ENCODE measurements around the gene KIAA1671. TPM values are rescaled to one million over a fixed set of nuclear protein-coding genes. Genes with fewer than 3 reads are reported as not detected.
"Not testable (repeated sequence)": the region's sequence is repeated elsewhere in the genome, so short reads cannot be mapped to it uniquely, and the experiment has no call there.

KIAA1671 gene
- total RNA-seq, 1 donor, result 0.54 TPM

DNA sequence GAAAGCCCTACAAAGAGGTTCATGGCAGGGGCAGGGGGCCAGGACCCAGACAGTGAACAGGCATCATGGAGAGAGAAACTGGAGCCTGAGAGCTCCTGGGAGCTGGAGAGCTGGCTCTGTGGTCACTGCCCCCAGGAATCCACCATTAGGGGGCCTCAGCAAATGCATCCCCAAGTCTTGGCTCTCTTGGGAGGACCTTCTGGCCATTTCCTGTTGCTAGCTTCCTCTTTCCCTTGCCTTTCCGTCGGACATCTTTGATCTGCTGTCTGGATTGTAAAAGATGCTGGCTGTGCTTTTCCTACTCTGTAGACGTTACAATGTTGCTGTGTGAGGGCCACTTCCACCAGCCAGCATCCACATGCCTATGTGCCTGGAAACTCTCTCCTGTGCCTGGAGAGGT lies 259.8 kb downstream of the KIAA1671 start:
- no peak for DNase-seq (ENCODE audit: low read depth in 2 of 3, low spot score in 2 of 3)

DNA sequence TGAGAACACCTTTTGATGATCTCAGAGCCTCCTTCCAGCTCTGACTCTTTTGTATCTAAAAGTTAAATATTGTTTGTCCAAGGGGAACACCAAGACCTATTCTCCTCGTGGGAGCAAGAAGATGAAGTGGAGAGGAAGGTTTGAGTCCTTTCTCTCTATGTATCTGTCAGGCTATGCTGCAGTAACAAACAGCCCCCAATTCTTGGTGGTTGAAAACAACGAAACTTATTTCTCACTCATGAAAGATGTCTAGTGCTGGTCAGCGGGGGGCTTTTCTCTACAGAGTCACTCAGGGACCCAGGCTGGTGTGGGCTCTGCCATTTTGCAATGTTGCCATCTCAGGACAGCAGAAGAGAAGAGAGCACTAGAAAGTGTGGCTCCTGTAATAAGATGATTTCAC lies 260.7 kb downstream of the KIAA1671 start:
- DNase-seq (ENCODE audit: low read depth in 2 of 3, low spot score in 2 of 3), result no peak

DNA sequence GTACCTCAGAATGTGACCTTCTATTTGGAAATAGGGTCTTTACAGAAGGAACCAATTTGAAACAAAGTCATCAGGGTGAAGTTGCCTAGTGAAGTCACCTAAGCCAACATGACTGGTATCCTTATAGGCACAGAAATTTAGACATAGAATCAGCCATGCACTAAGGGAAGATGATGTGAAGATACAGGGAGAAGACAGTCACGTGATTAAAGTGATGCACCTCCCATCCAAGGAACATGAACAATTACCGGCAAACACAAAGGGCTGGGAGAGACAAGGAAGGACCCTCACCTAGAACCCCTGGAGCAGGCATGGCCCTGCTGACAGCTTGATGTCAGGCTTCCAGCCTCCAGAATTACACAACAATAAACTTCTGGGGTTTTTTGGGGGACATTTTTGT lies 263.7 kb downstream of the KIAA1671 start:
- DNase-seq (ENCODE audit: low read depth in 2 of 3, low spot score in 2 of 3), result no peak

GRCh38 chr22:25219211-25219689 lies 266.7 kb downstream of the KIAA1671 start, which contains the start of gene CRYBB2:
CRYBB2 (plus strand) TSS chr22:25219639; CDS start chr22:25221430, 1,791 bp downstream.
- no peak for DNase-seq (ENCODE audit: low read depth in 2 of 3, low spot score in 2 of 3)

GRCh38 chr22:25219948-25220442 lies 267.5 kb downstream of the KIAA1671 start:
- no peak for DNase-seq (ENCODE audit: low read depth in 2 of 3, low spot score in 2 of 3)

GRCh38 chr22:25221790-25222189 lies 269.3 kb downstream of the KIAA1671 start:
- DNase-seq (ENCODE audit: low read depth in 2 of 3, low spot score in 2 of 3), result no peak

DNA sequence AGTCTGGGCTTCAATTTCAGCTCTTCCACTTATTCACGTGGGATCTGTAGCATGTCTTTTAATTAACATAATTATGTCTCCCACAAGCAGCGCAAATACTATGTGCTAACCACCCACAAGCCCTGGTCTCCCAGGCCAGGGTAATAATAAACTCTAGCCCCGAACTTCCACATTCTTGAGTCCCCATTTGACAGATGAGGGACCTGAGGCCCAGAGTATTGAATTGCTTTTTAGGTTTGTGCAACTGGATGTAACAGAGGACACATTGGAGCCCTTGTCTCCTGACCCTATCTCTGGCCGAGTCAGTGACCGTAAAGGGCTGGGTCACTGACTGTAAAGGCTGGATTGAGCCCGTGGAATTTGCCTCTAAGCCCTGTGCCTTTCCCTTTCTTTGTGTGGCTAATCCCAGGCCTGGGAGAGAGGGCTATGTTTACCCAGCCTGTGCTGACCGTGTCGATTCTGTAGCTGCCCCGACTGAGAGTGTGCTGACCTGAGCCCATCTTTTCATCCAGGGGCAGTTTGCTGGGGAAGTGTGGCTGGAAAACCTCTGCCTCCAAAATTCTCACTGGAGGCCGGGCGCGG lies 270.8 kb downstream of the KIAA1671 start:
- DNase-seq (ENCODE audit: low read depth in 2 of 3, low spot score in 2 of 3), result no peak

DNA sequence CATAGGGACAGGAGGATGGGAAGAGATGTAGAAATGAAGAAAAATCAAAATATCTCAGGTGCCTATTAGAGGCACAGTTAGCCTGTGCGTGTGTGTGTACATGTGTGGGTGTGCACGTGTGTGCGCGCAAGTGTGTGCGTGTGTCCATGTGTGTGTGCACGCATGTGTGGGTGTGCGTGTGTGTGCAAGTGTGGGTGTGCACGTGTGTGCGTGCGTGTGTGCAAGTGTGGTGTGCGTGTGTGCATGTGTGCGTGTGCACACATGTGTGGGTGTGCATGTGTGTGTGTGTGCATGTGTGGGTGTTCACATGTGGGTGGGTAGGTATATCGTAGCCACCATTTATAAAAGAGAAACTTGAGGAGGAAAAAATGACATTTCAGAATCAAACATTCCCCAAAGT lies 276.3 kb downstream of the KIAA1671 start:
- DNase-seq (ENCODE audit: low read depth in 2 of 3, low spot score in 2 of 3), result no peak

DNA sequence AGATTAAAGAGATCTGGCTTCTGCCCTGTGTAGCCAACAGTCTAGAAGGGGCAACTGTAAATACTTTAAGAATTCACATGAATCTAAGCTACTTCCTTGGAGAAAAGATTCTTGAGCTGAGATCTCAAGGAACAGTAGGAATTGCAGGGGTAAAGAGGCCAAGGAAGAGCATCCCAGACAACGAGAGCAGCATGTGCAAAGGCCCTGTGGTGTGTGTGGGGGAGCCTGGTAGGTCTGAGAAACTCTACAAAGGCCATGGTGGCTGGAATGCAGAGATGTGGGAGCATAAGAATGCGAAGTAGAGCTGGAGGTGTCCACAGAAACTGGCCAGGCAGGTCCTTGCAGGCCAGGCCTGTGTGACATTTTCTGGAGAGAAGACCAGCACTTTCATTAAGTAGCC lies 278.2 kb downstream of the KIAA1671 start:
- DNase-seq (ENCODE audit: low read depth in 2 of 3, low spot score in 2 of 3), result not testable (repeated sequence)

DNA sequence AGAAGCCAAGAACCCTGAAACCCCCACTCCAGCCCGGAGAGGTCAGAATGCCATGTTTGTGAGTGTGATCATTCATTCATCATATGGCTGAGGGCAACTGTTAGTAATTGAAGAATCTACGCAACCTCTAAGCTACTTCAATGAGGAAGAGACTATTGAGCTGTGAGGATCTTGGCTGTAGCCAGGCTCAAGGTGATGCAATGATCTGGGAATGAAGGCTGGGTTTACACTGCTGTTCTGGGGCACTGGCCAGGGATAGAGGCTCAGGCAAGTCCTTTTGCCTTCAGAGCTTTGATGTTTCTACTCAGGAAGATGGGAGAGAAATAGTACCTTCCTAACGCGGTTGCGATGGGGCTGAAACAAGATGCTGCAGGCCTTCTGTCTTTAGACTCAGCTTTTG lies 279.8 kb downstream of the KIAA1671 start:
- DNase-seq (ENCODE audit: low read depth in 2 of 3, low spot score in 2 of 3), result no peak

DNA sequence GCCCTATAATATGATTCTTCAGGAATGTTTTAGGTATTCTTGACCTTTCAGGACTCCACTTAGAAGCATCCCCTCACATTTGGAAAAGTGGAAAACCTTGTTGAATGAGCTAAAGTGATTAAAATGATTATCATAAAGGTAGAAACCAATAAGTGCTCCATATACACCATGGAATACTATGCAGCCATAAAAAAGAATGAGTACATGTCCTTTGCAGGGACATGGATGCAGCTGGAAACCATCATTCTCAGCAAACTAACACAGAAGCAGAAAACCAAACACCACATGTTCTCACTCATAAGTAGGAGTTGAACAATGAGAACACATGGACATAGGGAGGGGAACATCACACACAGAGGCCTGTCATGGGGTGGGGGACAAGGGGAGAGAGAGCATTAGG lies 281.2 kb downstream of the KIAA1671 start:
- DNase-seq (ENCODE audit: low read depth in 2 of 3, low spot score in 2 of 3), result not testable (repeated sequence)

GRCh38 chr22:25235547-25236290 lies 283.2 kb downstream of the KIAA1671 start:
- DNase-seq (ENCODE audit: low read depth in 2 of 3, low spot score in 2 of 3), result peak; percentile 10 to 80 (median 76)

DNA sequence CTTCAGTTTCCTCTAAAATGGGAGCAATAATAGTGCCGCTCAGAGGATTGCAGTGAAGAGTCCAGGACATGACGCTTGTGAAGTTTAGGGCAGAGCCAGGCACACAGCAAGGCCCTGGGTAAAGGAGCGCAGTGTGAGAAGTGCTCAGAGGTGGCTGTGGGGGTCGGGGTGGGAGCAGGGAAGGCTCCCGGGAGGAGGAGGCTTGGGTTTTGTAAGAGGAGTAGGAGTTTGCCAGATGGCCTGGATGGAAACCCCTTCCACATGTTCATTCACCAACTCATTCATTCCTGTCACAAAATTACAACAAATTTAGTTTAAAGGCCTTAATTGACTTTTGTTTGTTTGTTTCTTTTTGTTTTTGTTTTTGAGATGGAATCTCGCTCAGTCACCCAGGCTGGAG lies 283.9 kb downstream of the KIAA1671 start:
- no peak for DNase-seq (ENCODE audit: low read depth in 2 of 3, low spot score in 2 of 3)

DNA sequence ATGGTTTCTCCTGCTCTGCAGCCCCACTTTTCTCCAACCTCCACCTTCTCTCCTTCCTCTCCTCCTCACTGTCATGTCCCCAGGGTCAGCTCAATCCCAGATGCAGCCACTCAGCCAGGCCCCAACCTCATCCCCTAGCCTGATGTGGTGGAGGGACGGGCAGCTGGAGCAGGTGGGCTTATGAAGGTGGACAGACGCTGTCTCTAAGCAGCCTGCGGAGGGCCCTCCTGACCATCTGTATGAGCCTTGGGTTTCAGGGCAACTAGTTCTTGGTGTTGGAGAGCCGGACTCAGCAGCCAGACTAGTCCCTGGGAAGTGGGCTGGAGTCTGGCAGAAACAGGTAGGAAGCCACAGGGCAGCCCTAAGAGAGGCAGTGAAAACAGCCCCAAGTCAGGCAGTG lies 285.0 kb downstream of the KIAA1671 start:
- no peak for DNase-seq (ENCODE audit: low read depth in 2 of 3, low spot score in 2 of 3)

DNA sequence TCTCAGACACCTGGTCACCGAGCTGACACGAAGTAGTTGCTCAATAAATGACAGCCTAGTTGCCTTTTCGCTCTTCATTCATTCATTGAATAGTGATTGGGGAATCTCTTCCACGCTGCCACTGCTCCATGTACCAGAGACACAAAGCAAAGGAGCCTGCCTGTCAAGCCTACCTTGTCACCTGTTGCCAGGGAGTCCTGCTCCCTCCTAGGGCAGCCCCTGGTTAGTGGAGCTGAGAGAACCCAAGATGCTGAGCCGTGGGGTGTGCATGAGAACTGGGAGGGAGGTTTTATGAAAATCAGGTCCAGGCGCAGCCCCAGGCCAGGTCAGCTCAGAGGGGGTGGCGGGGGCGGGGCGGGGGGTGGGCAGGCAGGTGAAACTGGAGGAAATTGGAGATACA lies 285.5 kb downstream of the KIAA1671 start:
- not testable (repeated sequence) for DNase-seq (ENCODE audit: low read depth in 2 of 3, low spot score in 2 of 3)

Small RNA genes within 50 kb of the gene (small RNA-seq; reads per million reads assigned to genes)
- gene Z99916.2, result not detected

Other genes starting within 250 kb of the KIAA1671 start
- under 0.01 TPM for gene PIWIL3, start 178.0 kb upstream of the KIAA1671 start, total RNA-seq
- gene SGSM1, start 146.5 kb upstream of the KIAA1671 start, total RNA-seq, result 1.1 TPM
- gene LHFPL7, start 6.0 kb upstream of the KIAA1671 start, total RNA-seq, result not detected
- not detected for gene CRYBB3, start 247.1 kb downstream of the KIAA1671 start, total RNA-seq

All from hematopoietic multipotent progenitor cell (in vitro differentiated cells).